OCI-M2 (cell line): Measurements from ENCODE around the gene IL1B.

Experiments used
- DNase-seq: peaks from one replicate; lab custom pipeline; 2025; ENCODE audit not compliant: unreplicated experiment; lab: John Stamatoyannopoulos, UW

IL1B gene

GRCh38 chr2:112787294-112787693, 49.3 kb downstream of the IL1B start:
- DNase-seq: no peak

- DNase-seq: no peak
These were observed 52.1 kb downstream of the IL1B start, which contains the start of gene IL1A for GRCh38 chr2:112784199-112785189. Gene IL1A (minus strand): TSS chr2:112784493. CDS start chr2:112783770, 723 bp downstream.

- no peak for DNase-seq
These were observed 53.3 kb downstream of the IL1B start for GRCh38 chr2:112783187-112783714.

GRCh38 chr2:112782234-112782799, 54.3 kb downstream of the IL1B start:
- no peak for DNase-seq
